ENCODE measurements around the gene ADA. TPM values are rescaled to one million over a fixed set of nuclear protein-coding genes. Genes with fewer than 3 reads are reported as not detected.

Gene ADA
- polyA plus RNA-seq, 1 donor (not counting 4 experiments of a cell fraction or from before 2014, with no cell fraction given): 21.4 TPM

GRCh38 chr20:44646023-44646640 is 5.4 kb downstream of the ADA start:
- Histone ChIP-seq H3K27ac (ENCODE audit: control insufficient read depth, insufficient read depth, low read length) (no peak overlapping the region), H2AFZ (ENCODE audit: control insufficient read depth, low read length) (no peak overlapping the region), H3K4me1 (ENCODE audit: control insufficient read depth, extremely low read depth, insufficient read depth, low read length) (peaks cover 49% of the 10 kb centered on the region), H3K4me3 (ENCODE audit: control insufficient read depth in 2 of 3, extremely low read depth in 1 of 3, insufficient read depth in 2 of 3, low read depth in 1 of 3, low read length in 3 of 3) (no peak overlapping the region), H3K9ac (ENCODE audit: control insufficient read depth, extremely low read depth, insufficient read depth, low read length) (no peak overlapping the region), H3K9me1 (ENCODE audit: control insufficient read depth, extremely low read depth, insufficient read depth, low read length) (peaks cover 6% of the 10 kb centered on the region), H3K36me3 (ENCODE audit: control insufficient read depth in 2 of 2, extremely low read depth in 1 of 2, insufficient read depth in 2 of 2, low read length in 2 of 2) (peaks cover 0 to 1% of the 10 kb centered on the region in 2 experiments), H3K27me3 (ENCODE audit: control insufficient read depth, extremely low read depth, insufficient read depth, low read length) (no peaks in the 10 kb centered on the region), H3K79me2 (ENCODE audit: control insufficient read depth, insufficient read depth, low read length) (no peaks in the 10 kb centered on the region), H4K20me1 (ENCODE audit: control insufficient read depth, extremely low read depth, insufficient read depth, low read length) (no peaks in the 10 kb centered on the region), H3K4me2 (ENCODE audit: control insufficient read depth, extremely low read depth, insufficient read depth, low read depth, low read length) (no peak overlapping the region), H3K9me3 (ENCODE audit: control insufficient read depth, low read depth, low read length) (no peaks in the 10 kb centered on the region)
- DNase-seq (ENCODE audit: low read depth, low spot score) (no peak), FAIRE-seq (no peak)
- dilution Hi-C loops (cut with MboI; ENCODE audit: extremely low pct_ligation_motif_present, low sequenced_read_pairs): no loop called here
- TF ChIP-seq CTCF (optimal IDR thresholded peaks at IDR 0.05 in 1 of 3, IDR thresholded peaks at IDR 0.05 in 1 of 3, conservative IDR thresholded peaks at IDR 0.05 in 1 of 3; ENCODE audit: extremely low read depth in 1 of 3, insufficient read depth in 2 of 3, low read length in 3 of 3): no peak
- no peak for TF ChIP-seq EZH2 (IDR thresholded peaks at IDR 0.05; ENCODE audit: low read length)

GRCh38 chr20:44644667-44645131 is 6.8 kb downstream of the ADA start:
- H2AFZ ChIP-seq (ENCODE audit: control insufficient read depth, low read length): no peak overlapping the region
- peak overlapping the region; percentile 60 for H3K9ac ChIP-seq (ENCODE audit: control insufficient read depth, extremely low read depth, insufficient read depth, low read length)
- peaks cover 6% of the 10 kb centered on the region for H3K9me1 ChIP-seq (ENCODE audit: control insufficient read depth, extremely low read depth, insufficient read depth, low read length)
- peaks cover 3% of the 10 kb centered on the region for H3K9me3 ChIP-seq (ENCODE audit: control insufficient read depth, low read depth, low read length)
- dilution Hi-C loops (cut with MboI; ENCODE audit: extremely low pct_ligation_motif_present, low sequenced_read_pairs): no loop called here
- H3K4me1 ChIP-seq (ENCODE audit: control insufficient read depth, extremely low read depth, insufficient read depth, low read length): peaks cover 41% of the 10 kb centered on the region
- TF ChIP-seq CTCF (optimal IDR thresholded peaks at IDR 0.05 in 1 of 3, IDR thresholded peaks at IDR 0.05 in 1 of 3, conservative IDR thresholded peaks at IDR 0.05 in 1 of 3; ENCODE audit: extremely low read depth in 1 of 3, insufficient read depth in 2 of 3, low read length in 3 of 3) (no peak), EZH2 (IDR thresholded peaks at IDR 0.05; ENCODE audit: low read length) (no peak)
- no peak for DNase-seq (ENCODE audit: low read depth, low spot score)
- no peaks in the 10 kb centered on the region for H3K27me3 ChIP-seq (ENCODE audit: control insufficient read depth, extremely low read depth, insufficient read depth, low read length)
- no peak for FAIRE-seq
- no peaks in the 10 kb centered on the region for H4K20me1 ChIP-seq (ENCODE audit: control insufficient read depth, extremely low read depth, insufficient read depth, low read length)
- H3K27ac ChIP-seq (ENCODE audit: control insufficient read depth, insufficient read depth, low read length): peak overlapping the region; percentile 88
- no peak overlapping the region for H3K4me3 ChIP-seq (ENCODE audit: control insufficient read depth in 2 of 3, extremely low read depth in 1 of 3, insufficient read depth in 2 of 3, low read depth in 1 of 3, low read length in 3 of 3)
- H3K36me3 ChIP-seq (ENCODE audit: control insufficient read depth in 2 of 2, extremely low read depth in 1 of 2, insufficient read depth in 2 of 2, low read length in 2 of 2): peaks cover 0 to 3% of the 10 kb centered on the region in 2 experiments
- H3K4me2 ChIP-seq (ENCODE audit: control insufficient read depth, extremely low read depth, insufficient read depth, low read depth, low read length): no peak overlapping the region
- no peaks in the 10 kb centered on the region for H3K79me2 ChIP-seq (ENCODE audit: control insufficient read depth, insufficient read depth, low read length)

Data from keratinocyte (primary cell).